ENCODE results near the gene VGLL4. TPM values are rescaled to one million over a fixed set of nuclear protein-coding genes. Genes with fewer than 3 reads are reported as not detected.

Gene VGLL4
- total RNA-seq, 1 experiment from 2014 or later: 31.7 TPM

DNA sequence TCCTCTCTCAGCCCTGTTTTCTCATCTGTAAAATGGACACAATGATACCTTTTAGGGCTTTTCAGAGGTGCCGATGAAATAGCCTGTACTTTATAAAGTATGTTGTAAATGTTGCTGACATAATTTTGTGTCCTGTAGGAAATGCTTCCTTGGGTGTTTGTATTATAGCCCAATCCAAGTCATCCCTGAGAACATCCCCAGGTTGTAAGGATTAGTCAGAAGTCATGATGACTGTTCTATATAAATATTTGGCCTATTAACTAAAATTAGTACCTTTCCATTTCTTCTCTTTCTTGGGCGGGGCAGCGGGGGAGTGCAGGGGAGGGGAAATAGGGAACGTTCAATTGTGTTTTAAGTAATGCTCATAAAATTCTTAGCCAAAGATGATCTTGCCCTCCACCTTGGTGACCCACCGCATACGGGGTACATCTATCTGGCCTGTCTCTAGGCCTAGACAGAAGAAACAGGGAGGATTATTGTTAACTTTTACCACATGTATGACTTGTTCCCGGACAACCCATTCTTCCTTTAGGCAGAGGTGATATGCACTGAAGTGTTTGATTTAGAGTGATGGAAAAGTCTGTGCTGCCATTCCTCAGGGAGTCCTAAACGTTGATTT, 120.7 kb downstream of the VGLL4 start:
- Mint-ChIP-seq H3K27me3 (ENCODE audit: insufficient read depth, unreplicated experiment) (no peaks in the 10 kb centered on the region), H3K4me1 (ENCODE audit: insufficient read depth, unreplicated experiment) (peaks cover 19% of the 10 kb centered on the region), H3K27ac (ENCODE audit: low read depth, unreplicated experiment) (no peak overlapping the region), H3K36me3 (ENCODE audit: insufficient read depth, unreplicated experiment) (peaks cover under 1% of the 10 kb centered on the region), H3K9me3 (ENCODE audit: unreplicated experiment) (no peaks in the 10 kb centered on the region), H3K4me3 (ENCODE audit: unreplicated experiment) (no peak overlapping the region)
- CTCF ChIA-PET: interaction anchor here (0.6 to 1.0 kb wide), 2 partner anchors 10 to 94 kb away, joined by 3 to 4 read pairs; no protein-coding TSS in a partner anchor
- intact Hi-C loops (cut with micrococcal nuclease): no loop called here
- POLR2A ChIA-PET: no interaction called here
- BruUV-seq (replicated peaks): no TSS peak
- DNase-seq (ENCODE audit: unreplicated experiment): peak; percentile 31
- TF ChIP-seq, protein P1, sequence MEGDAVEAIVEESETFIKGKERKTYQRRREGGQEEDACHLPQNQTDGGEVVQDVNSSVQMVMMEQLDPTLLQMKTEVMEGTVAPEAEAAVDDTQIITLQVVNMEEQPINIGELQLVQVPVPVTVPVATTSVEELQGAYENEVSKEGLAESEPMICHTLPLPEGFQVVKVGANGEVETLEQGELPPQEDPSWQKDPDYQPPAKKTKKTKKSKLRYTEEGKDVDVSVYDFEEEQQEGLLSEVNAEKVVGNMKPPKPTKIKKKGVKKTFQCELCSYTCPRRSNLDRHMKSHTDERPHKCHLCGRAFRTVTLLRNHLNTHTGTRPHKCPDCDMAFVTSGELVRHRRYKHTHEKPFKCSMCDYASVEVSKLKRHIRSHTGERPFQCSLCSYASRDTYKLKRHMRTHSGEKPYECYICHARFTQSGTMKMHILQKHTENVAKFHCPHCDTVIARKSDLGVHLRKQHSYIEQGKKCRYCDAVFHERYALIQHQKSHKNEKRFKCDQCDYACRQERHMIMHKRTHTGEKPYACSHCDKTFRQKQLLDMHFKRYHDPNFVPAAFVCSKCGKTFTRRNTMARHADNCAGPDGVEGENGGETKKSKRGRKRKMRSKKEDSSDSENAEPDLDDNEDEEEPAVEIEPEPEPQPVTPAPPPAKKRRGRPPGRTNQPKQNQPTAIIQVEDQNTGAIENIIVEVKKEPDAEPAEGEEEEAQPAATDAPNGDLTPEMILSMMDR (IDR thresholded peaks at IDR 0.05; ENCODE audit: unreplicated experiment): no peak

DNA sequence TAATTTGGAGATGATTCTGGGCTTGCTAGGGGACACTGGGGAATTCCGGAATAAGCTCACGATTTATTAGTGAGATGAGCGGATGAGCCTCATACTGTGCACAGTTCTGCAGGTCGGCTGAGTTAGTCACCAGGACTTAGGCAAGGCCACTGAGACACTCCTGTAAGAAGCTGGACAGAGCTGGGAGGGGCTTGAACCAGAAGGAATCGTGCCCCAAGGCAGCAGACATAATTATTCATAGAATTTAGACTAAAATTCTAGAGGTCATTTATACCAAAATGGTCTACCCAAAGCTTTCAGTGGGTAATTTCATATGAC, 121.4 kb downstream of the VGLL4 start:
- peaks cover 19% of the 10 kb centered on the region for H3K4me1 Mint-ChIP-seq (ENCODE audit: insufficient read depth, unreplicated experiment)
- POLR2A ChIA-PET: no interaction called here
- H3K27ac Mint-ChIP-seq (ENCODE audit: low read depth, unreplicated experiment): no peak overlapping the region
- CTCF ChIA-PET: interaction anchor here (0.6 to 1.0 kb wide), 4 partner anchors 11 to 142 kb away, joined by 3 to 5 read pairs (median 4); no protein-coding TSS in a partner anchor
- peak; percentile 71 for DNase-seq (ENCODE audit: unreplicated experiment)
- H3K27me3 Mint-ChIP-seq (ENCODE audit: insufficient read depth, unreplicated experiment): no peaks in the 10 kb centered on the region
- no peak overlapping the region for H3K4me3 Mint-ChIP-seq (ENCODE audit: unreplicated experiment)
- no peaks in the 10 kb centered on the region for H3K9me3 Mint-ChIP-seq (ENCODE audit: unreplicated experiment)
- intact Hi-C loops (cut with micrococcal nuclease): no loop called here
- TF ChIP-seq, protein P1 (IDR thresholded peaks at IDR 0.05; ENCODE audit: unreplicated experiment): no peak
- no TSS peak for BruUV-seq (replicated peaks)
- no peaks in the 10 kb centered on the region for H3K36me3 Mint-ChIP-seq (ENCODE audit: insufficient read depth, unreplicated experiment)

DNA sequence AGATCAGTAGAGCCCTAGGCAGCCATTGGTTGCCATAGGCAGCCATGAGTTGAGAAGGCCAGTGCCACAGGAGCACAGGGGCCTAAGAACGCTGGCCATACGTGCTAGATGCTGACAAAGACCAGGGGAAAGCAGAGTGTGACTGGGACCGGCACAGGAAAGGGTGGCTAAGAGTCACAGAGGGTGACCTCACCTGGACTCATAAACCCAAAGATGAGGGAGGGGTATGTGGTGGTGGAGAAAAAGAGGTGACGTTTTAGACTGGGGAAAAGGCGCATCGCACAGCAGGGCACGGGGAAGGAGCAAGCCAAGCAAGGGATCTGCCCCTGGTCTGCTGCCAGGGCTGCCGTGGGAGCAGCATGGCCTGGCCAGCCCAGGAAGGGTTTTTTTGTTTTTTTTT, 122.5 kb downstream of the VGLL4 start:
- Mint-ChIP-seq H3K4me1 (ENCODE audit: insufficient read depth, unreplicated experiment) (peaks cover 19% of the 10 kb centered on the region), H3K4me3 (ENCODE audit: unreplicated experiment) (no peak overlapping the region), H3K9me3 (ENCODE audit: unreplicated experiment) (no peaks in the 10 kb centered on the region), H3K27ac (ENCODE audit: low read depth, unreplicated experiment) (no peak overlapping the region), H3K36me3 (ENCODE audit: insufficient read depth, unreplicated experiment) (no peaks in the 10 kb centered on the region), H3K27me3 (ENCODE audit: insufficient read depth, unreplicated experiment) (no peaks in the 10 kb centered on the region)
- TF ChIP-seq, protein P1 (IDR thresholded peaks at IDR 0.05; ENCODE audit: unreplicated experiment): no peak
- intact Hi-C loops (cut with micrococcal nuclease): no loop called here
- ChIA-PET POLR2A (no interaction called here), CTCF (interaction anchor here (1.0 kb wide), 1 partner anchor 11 kb away, joined by 4 read pairs; no protein-coding TSS in a partner anchor)
- no peak for DNase-seq (ENCODE audit: unreplicated experiment)
- BruUV-seq (replicated peaks): no TSS peak

DNA sequence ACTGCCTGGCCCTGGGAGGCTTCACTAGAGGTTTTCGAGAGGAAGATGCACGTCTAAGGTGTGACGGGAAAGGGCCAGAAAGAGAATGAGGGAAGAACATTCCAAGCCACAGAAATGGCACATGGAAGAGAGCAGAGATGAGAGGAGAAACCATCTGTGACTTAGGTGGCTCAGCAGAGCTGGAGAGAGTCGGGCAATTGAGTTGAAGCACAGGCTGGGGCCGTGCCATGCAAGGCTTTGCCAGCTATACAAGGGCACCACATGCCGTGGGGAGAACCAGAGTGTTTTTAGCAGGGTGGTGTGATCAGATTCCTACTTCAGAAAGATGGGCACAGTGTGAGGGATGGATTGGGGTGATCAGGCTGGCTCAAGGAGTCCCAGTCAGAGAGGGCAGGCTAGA, 126.1 kb downstream of the VGLL4 start:
- TF ChIP-seq, protein P1 (IDR thresholded peaks at IDR 0.05; ENCODE audit: unreplicated experiment): no peak
- CTCF ChIA-PET: no interaction called here
- intact Hi-C loops (cut with micrococcal nuclease): no loop called here
- H3K4me1 Mint-ChIP-seq (ENCODE audit: insufficient read depth, unreplicated experiment): peaks cover 18% of the 10 kb centered on the region
- no peak overlapping the region for H3K4me3 Mint-ChIP-seq (ENCODE audit: unreplicated experiment)
- BruUV-seq (replicated peaks): no TSS peak
- no peaks in the 10 kb centered on the region for H3K9me3 Mint-ChIP-seq (ENCODE audit: unreplicated experiment)
- no peaks in the 10 kb centered on the region for H3K36me3 Mint-ChIP-seq (ENCODE audit: insufficient read depth, unreplicated experiment)
- POLR2A ChIA-PET: no interaction called here
- DNase-seq (ENCODE audit: unreplicated experiment): no peak
- H3K27ac Mint-ChIP-seq (ENCODE audit: low read depth, unreplicated experiment): no peak overlapping the region
- H3K27me3 Mint-ChIP-seq (ENCODE audit: insufficient read depth, unreplicated experiment): no peaks in the 10 kb centered on the region
